ENCODE data around the gene GNG10.

GNG10 gene

DNA sequence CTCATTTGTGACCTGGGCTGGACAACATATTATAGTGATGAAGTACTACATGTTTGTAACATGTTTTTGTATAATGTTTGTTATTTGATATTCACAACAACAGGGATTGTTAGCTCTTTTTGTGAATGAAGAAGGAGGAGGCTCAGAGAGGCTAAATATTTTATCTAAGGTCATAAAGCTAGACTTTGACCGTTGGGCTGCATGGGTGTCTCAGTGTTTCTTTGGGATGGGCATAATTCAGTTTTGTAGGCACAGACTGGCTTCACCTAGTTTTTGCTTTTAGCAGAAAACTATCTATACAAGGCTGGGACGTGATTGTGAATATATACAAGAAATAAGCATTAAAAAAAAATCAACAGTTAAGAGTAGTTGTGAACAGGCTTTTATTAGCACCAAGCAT, 15.0 kb upstream of the GNG10 start:
- no peak for TF ChIP-seq CTCF (conservative IDR thresholded peaks at IDR 0.05; ENCODE audit: low read depth)
- ChIA-PET CTCF (no interaction called here), POLR2A (ENCODE audit: low non-redundant PET) (no interaction called here)
- no peak for DNase-seq (ENCODE audit: low spot score)
- H3K27ac ChIP-seq, result no peak overlapping the region

GRCh38 chr9:111648066-111648465, 13.3 kb upstream of the GNG10 start:
- POLR2A ChIA-PET (ENCODE audit: low non-redundant PET), result no interaction called here
- TF ChIP-seq CTCF (conservative IDR thresholded peaks at IDR 0.05; ENCODE audit: low read depth), result no peak
- CTCF ChIA-PET, result no interaction called here
- DNase-seq (ENCODE audit: low spot score), result no peak
- H3K27ac ChIP-seq, result no peak overlapping the region

- no peak for TF ChIP-seq CTCF (conservative IDR thresholded peaks at IDR 0.05; ENCODE audit: low read depth)
- DNase-seq (ENCODE audit: low spot score), result no peak
- POLR2A ChIA-PET (ENCODE audit: low non-redundant PET), result interaction anchor here (0.5 kb wide), 1 partner anchor 15 kb away, joined by 3 read pairs; no protein-coding TSS in a partner anchor
- CTCF ChIA-PET, result interaction anchor here (0.6 kb wide), 1 partner anchor 445 kb away, joined by 4 read pairs; no protein-coding TSS in a partner anchor
- no peak overlapping the region for H3K27ac ChIP-seq
These were observed 12.4 kb upstream of the GNG10 start for GRCh38 chr9:111649016-111649415.

DNA sequence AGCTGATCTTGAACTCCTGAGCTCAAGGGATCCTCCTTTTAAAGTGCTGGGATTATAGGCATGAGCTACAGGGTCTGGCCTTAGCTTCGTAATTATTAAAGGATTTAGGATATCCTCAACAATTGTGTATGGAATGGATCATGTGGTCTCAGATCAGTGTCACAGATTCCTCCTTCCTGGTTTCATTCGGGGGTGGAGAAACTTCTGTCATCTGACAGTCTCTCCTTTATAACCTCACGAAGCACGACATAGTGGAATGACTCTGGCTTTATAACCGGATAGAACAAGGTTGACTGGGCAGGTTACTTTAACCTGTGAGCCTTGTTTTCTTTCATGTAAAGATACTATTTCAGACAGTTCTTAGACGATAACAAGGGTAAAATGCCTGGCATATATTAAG, 4.4 kb upstream of the GNG10 start:
- no peak overlapping the region for H3K27ac ChIP-seq
- ChIA-PET POLR2A (ENCODE audit: low non-redundant PET) (no interaction called here), CTCF (interaction anchor here (1.1 kb wide), 1 partner anchor 36 kb away, joined by 4 read pairs; no protein-coding TSS in a partner anchor)
- no peak for TF ChIP-seq CTCF (conservative IDR thresholded peaks at IDR 0.05; ENCODE audit: low read depth)
- DNase-seq (ENCODE audit: low spot score), result no peak

DNA sequence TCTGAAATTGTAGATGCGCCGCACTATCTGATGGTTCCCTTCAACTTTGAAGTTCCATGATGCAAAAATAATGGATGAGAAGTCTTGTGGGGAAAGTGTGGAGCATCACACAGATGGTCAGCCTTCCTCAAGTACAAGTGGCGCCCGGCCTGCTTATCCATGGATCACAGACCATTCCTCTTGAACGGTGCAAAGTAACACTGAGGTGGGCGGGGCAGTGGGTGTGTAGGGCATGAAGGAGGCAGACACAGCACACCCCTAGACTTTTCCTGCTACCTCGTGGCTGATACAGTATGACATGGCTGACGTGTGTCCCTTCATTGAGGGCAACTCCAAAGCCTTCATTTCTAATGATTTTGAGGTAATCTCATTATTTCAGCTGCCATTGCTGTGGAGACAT, 2.5 kb upstream of the GNG10 start:
- POLR2A ChIA-PET (ENCODE audit: low non-redundant PET), result no interaction called here
- TF ChIP-seq CTCF (conservative IDR thresholded peaks at IDR 0.05; ENCODE audit: low read depth), result no peak
- CTCF ChIA-PET, result no interaction called here
- DNase-seq (ENCODE audit: low spot score), result no peak
- no peak overlapping the region for H3K27ac ChIP-seq

- ChIA-PET CTCF (interaction anchor here (0.6 kb wide), 1 partner anchor 100 kb away, joined by 3 read pairs; no protein-coding TSS in a partner anchor), POLR2A (ENCODE audit: low non-redundant PET) (no interaction called here)
- no peak for DNase-seq (ENCODE audit: low spot score)
- no peak for TF ChIP-seq CTCF (conservative IDR thresholded peaks at IDR 0.05; ENCODE audit: low read depth)
- H3K27ac ChIP-seq, result no peak overlapping the region
These were observed 1.7 kb upstream of the GNG10 start for GRCh38 chr9:111659691-111660090.
